SK-N-SH (cell line): ENCODE results near the gene EXD2.

ENCODE experiments used
- CTCF ChIP-seq: fragments of 200-600 bp; sonication (generic); IDR thresholded peaks from 2 replicates; pipeline ENCODE4 v1.6.1; 2017; ENCODE audit warnings: antibody characterized with exemption, mild to moderate bottlenecking, moderate library complexity
- ELF1 ChIP-seq: IDR thresholded peaks from 2 replicates; pipeline ENCODE4 v1.4.0; 2012
- FOXM1 ChIP-seq: IDR thresholded peaks from 2 replicates; pipeline ENCODE4 v1.4.0; 2012; ENCODE audit warnings: low read depth, mild to moderate bottlenecking
- MAX ChIP-seq: IDR thresholded peaks from 2 replicates; pipeline ENCODE4 v1.4.0; 2012; ENCODE audit warnings: low read depth
- MEF2A ChIP-seq: IDR thresholded peaks from 2 replicates; pipeline ENCODE4 v1.4.0; 2012; ENCODE audit warnings: low read depth, borderline replicate concordance
- NRF1 ChIP-seq: IDR thresholded peaks from 2 replicates; pipeline ENCODE4 v1.6.1; 2012; ENCODE audit warnings: low read depth, mild to moderate bottlenecking, low read length
- POLR2AphosphoS5 ChIP-seq: IDR thresholded peaks from 2 replicates; pipeline ENCODE4 v1.6.1; 2012; ENCODE audit warnings: low read depth, low read length
- RAD21 ChIP-seq: IDR thresholded peaks from 2 replicates; pipeline ENCODE4 v1.6.1; 2012; ENCODE audit warnings: mild to moderate bottlenecking, low read length
- RCOR1 ChIP-seq: fragments of 150-350 bp; IDR thresholded peaks from 2 replicates; pipeline ENCODE4 v1.6.1; 2017; ENCODE audit warnings: antibody characterized with exemption, low read length
- TCF12 ChIP-seq: IDR thresholded peaks from 2 replicates; pipeline ENCODE4 v1.4.0; 2012
- USF1 ChIP-seq: IDR thresholded peaks from 2 replicates; pipeline ENCODE4 v1.4.0; 2012; ENCODE audit warnings: low read depth, borderline replicate concordance
- TF ChIP-seq, protein P1 (sequence below): IDR thresholded peaks from 2 replicates; pipeline ENCODE4 v1.4.0; 2012; ENCODE audit warnings: low read depth, borderline replicate concordance

GRCh38 chr14:69252851-69253250 lies 61.6 kb downstream of the EXD2 start:
- no peak for TF ChIP-seq USF1
- TF ChIP-seq CTCF: no peak
- TF ChIP-seq POLR2AphosphoS5: no peak
- TF ChIP-seq MEF2A: no peak
- TF ChIP-seq RAD21: no peak
- TF ChIP-seq ELF1: no peak
- TF ChIP-seq FOXM1: no peak
- TF ChIP-seq MAX: no peak
- no peak for TF ChIP-seq RCOR1
- no peak for TF ChIP-seq NRF1
- no peak for TF ChIP-seq TCF12
- TF ChIP-seq, protein P1, sequence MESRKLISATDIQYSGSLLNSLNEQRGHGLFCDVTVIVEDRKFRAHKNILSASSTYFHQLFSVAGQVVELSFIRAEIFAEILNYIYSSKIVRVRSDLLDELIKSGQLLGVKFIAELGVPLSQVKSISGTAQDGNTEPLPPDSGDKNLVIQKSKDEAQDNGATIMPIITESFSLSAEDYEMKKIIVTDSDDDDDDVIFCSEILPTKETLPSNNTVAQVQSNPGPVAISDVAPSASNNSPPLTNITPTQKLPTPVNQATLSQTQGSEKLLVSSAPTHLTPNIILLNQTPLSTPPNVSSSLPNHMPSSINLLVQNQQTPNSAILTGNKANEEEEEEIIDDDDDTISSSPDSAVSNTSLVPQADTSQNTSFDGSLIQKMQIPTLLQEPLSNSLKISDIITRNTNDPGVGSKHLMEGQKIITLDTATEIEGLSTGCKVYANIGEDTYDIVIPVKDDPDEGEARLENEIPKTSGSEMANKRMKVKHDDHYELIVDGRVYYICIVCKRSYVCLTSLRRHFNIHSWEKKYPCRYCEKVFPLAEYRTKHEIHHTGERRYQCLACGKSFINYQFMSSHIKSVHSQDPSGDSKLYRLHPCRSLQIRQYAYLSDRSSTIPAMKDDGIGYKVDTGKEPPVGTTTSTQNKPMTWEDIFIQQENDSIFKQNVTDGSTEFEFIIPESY: no peak
